Upper lobe of left lung (tissue), 4 donors: ENCODE results near the gene SLC26A11.

Experiments used
- CTCF ChIP-seq, 6 experiments: fragments of 450-650 bp in 4 of 6; fragments of 200-600 bp in 2 of 6; sonication (generic) in 2 of 6; IDR thresholded peaks; one replicate each; pipeline ENCODE4 v1.5.1; 2016 to 2019; ENCODE audit warnings: antibody characterized with exemption in 6 of 6
- POLR2A ChIP-seq, 4 donors: fragments of 450-650 bp; IDR thresholded peaks; one replicate each; pipeline ENCODE4 v1.5.1; 2016 to 2017; ENCODE audit warnings: antibody characterized with exemption in 4 of 4, mild to moderate bottlenecking in 2 of 4

- TF ChIP-seq CTCF (IDR thresholded peaks at IDR 0.05) (no peak), POLR2A (IDR thresholded peaks at IDR 0.05) (no peak)
Observed at GRCh38 chr17:80242505-80242904, 22.3 kb downstream of the SLC26A11 start.
